ENCODE data around the gene MICAL3. TPM values are rescaled to one million over a fixed set of nuclear protein-coding genes. Genes with fewer than 3 reads are reported as not detected.

The MICAL3 gene
- total RNA-seq, 2 donors from 2014 or later, result 33.6 to 34.0 TPM

GRCh38 chr22:17803609-17804270, 220.6 kb downstream of the MICAL3 start:
- 95 to 97% methylated on average over 20 of the region's 20 CpGs for WGBS, 2 donors
- H3K9me3 ChIP-seq, result no peaks in the 10 kb centered on the region
- no peak for ATAC-seq
- H3K4me3 ChIP-seq, result no peak overlapping the region
- H3K4me1 ChIP-seq, result no peaks in the 10 kb centered on the region
- peaks cover 0 to 11% of the 10 kb centered on the region in 2 donors for H3K36me3 ChIP-seq (replicated peaks in 1 of 2; ENCODE audit: insufficient read depth in 1 of 2, low read depth in 2 of 2)
- intact Hi-C loops (cut with DNase I), result no loop called here
- no peak for TF ChIP-seq CTCF (IDR thresholded peaks at IDR 0.05)
- no peak for TF ChIP-seq POLR2A (IDR thresholded peaks at IDR 0.05)
- no peak for DNase-seq
- H3K27me3 ChIP-seq, result no peaks in the 10 kb centered on the region
- no peak overlapping the region for H3K27ac ChIP-seq

- Histone ChIP-seq H3K4me3 (no peak overlapping the region), H3K9me3 (no peaks in the 10 kb centered on the region), H3K36me3 (replicated peaks in 1 of 2; ENCODE audit: insufficient read depth in 1 of 2, low read depth in 2 of 2) (peaks cover 0 to 6% of the 10 kb centered on the region in 2 donors), H3K27me3 (no peaks in the 10 kb centered on the region), H3K4me1 (no peaks in the 10 kb centered on the region), H3K27ac (no peak overlapping the region)
- TF ChIP-seq CTCF (IDR thresholded peaks at IDR 0.05) (no peak), POLR2A (IDR thresholded peaks at IDR 0.05) (no peak)
- intact Hi-C loops (cut with DNase I), result no loop called here
- WGBS, 2 donors, result 92 to 96% methylated on average over 2 of the region's 2 CpGs
- DNase-seq (no peak), ATAC-seq (no peak)
These were observed 221.5 kb downstream of the MICAL3 start for GRCh38 chr22:17802822-17803221.

- WGBS, 2 donors, result 85 to 86% methylated on average over 10 of the region's 10 CpGs
- no peak for ATAC-seq
- no peak overlapping the region for H3K4me3 ChIP-seq
- no peak overlapping the region for H3K27ac ChIP-seq
- DNase-seq, result no peak
- no peaks in the 10 kb centered on the region for H3K4me1 ChIP-seq
- H3K36me3 ChIP-seq (replicated peaks in 1 of 2; ENCODE audit: insufficient read depth in 1 of 2, low read depth in 2 of 2), result peaks cover 0 to 4% of the 10 kb centered on the region in 2 donors
- TF ChIP-seq CTCF (IDR thresholded peaks at IDR 0.05) (no peak), POLR2A (IDR thresholded peaks at IDR 0.05) (no peak)
- intact Hi-C loops (cut with DNase I), result no loop called here
- no peaks in the 10 kb centered on the region for H3K9me3 ChIP-seq
- H3K27me3 ChIP-seq, result no peaks in the 10 kb centered on the region
These were observed 221.9 kb downstream of the MICAL3 start for GRCh38 chr22:17802411-17802810.

- no peak for ATAC-seq
- H3K4me1 ChIP-seq, result no peaks in the 10 kb centered on the region
- no peaks in the 10 kb centered on the region for H3K36me3 ChIP-seq (replicated peaks in 1 of 2; ENCODE audit: insufficient read depth in 1 of 2, low read depth in 2 of 2)
- peak in 1 of 4 donors; percentile 22 for DNase-seq
- H3K4me3 ChIP-seq, result no peak overlapping the region
- intact Hi-C loops (cut with DNase I), result no loop called here
- 89 to 92% methylated on average over 17 to 23 of the region's 23 CpGs for WGBS, 2 donors
- H3K27me3 ChIP-seq, result no peaks in the 10 kb centered on the region
- no peaks in the 10 kb centered on the region for H3K9me3 ChIP-seq
- TF ChIP-seq POLR2A (IDR thresholded peaks at IDR 0.05) (no peak), CTCF (IDR thresholded peaks at IDR 0.05) (no peak)
- H3K27ac ChIP-seq, result no peak overlapping the region
These were observed 226.4 kb downstream of the MICAL3 start for GRCh38 chr22:17797721-17798559.
